SU-DHL-6 (cell line): Measurements from ENCODE around the gene IL1R1.
"Not testable (repeated sequence)": the region's sequence is repeated elsewhere in the genome, so short reads cannot be mapped to it uniquely, and the experiment has no call there.

ENCODE experiments used
- H2AFZ ChIP-seq: fragments of 200-600 bp; sonication (generic); 2 replicates; pipeline ENCODE4 v1.6.1; 2014; ENCODE audit warnings: low read depth, mild to moderate bottlenecking, moderate library complexity, mixed read lengths, antibody characterized with exemption, low read length; ENCODE audit not compliant: severe bottlenecking
- H3F3A ChIP-seq: fragments of 200-600 bp; shearing (Covaris generic); 2 replicates; pipeline ENCODE4 v1.6.0; 2016; ENCODE audit warnings: antibody characterized with exemption, mild to moderate bottlenecking; ENCODE audit not compliant: insufficient read depth
- H3K27ac ChIP-seq: fragments of 200-600 bp; sonication (generic); 2 replicates; pipeline ENCODE4 v1.5.1; 2016; ENCODE audit warnings: low read depth, mild to moderate bottlenecking, low read length, moderate library complexity, mixed read lengths
- H3K27me3 ChIP-seq: fragments of 200-600 bp; sonication (generic), shearing (Covaris generic); 2 replicates; pipeline ENCODE4 v1.6.0; 2014; ENCODE audit warnings: mild to moderate bottlenecking, low read length
- H3K36me3 ChIP-seq: fragments of 200-600 bp; sonication (generic); 2 replicates; pipeline ENCODE4 v1.6.1; 2014; ENCODE audit warnings: mild to moderate bottlenecking, low read length, mixed read lengths
- H3K4me2 ChIP-seq: fragments of 300-600, 200-600 bp; shearing (Covaris generic), sonication (generic); 2 replicates; pipeline ENCODE4 v1.6.0; 2014; ENCODE audit warnings: low read length, low read depth, mild to moderate bottlenecking; ENCODE audit not compliant: poor library complexity, severe bottlenecking
- H3K4me3 ChIP-seq: fragments of 200-600 bp; sonication (generic); 2 replicates; pipeline ENCODE4 v1.5.1; 2014; ENCODE audit warnings: antibody characterized with exemption, low read length, mild to moderate bottlenecking, mixed read lengths; ENCODE audit not compliant: insufficient read depth, poor library complexity, severe bottlenecking
- H3K79me2 ChIP-seq: fragments of 200-600 bp; sonication (generic); 2 replicates; pipeline ENCODE4 v1.6.1; 2014; ENCODE audit warnings: mild to moderate bottlenecking, low read length, moderate library complexity; ENCODE audit not compliant: insufficient read depth
- H3K9ac ChIP-seq: fragments of 200-600 bp; sonication (generic); 2 replicates; pipeline ENCODE4 v1.7.0; 2014; ENCODE audit warnings: mild to moderate bottlenecking, low read length
- H3K9me2 ChIP-seq: fragments of 200-600 bp; sonication (generic); replicated peaks from 2 replicates; pipeline ENCODE4 v1.6.1; 2014; ENCODE audit warnings: low read length; ENCODE audit not compliant: insufficient read depth
- H3K9me3 ChIP-seq: fragments of 200-600 bp; sonication (generic); 2 replicates; pipeline ENCODE4 v1.6.1; 2014; ENCODE audit warnings: low read length, mixed read lengths; ENCODE audit not compliant: insufficient read depth
- H4K20me1 ChIP-seq: fragments of 200-600 bp; sonication (generic); 2 replicates; pipeline ENCODE4 v1.6.1; 2014; ENCODE audit warnings: low read depth, mild to moderate bottlenecking, antibody characterized with exemption, low read length, moderate library complexity, mixed read lengths
- CTCF ChIP-seq: fragments of 200-600 bp; sonication (generic); IDR thresholded peaks from one replicate; pipeline ENCODE4 v1.5.1; 2017; ENCODE audit warnings: antibody characterized with exemption, mild to moderate bottlenecking, low read length, moderate library complexity; ENCODE audit not compliant: insufficient read depth, poor library complexity, severe bottlenecking
- EZH2phosphoT487 ChIP-seq: fragments of 200-600 bp; sonication (generic), shearing (Covaris generic); conservative IDR thresholded peaks from 2 replicates; pipeline ENCODE4 v1.6.1; 2018; ENCODE audit warnings: mild to moderate bottlenecking, antibody characterized with exemption, low read length, moderate library complexity, mixed read lengths

The IL1R1 gene

DNA sequence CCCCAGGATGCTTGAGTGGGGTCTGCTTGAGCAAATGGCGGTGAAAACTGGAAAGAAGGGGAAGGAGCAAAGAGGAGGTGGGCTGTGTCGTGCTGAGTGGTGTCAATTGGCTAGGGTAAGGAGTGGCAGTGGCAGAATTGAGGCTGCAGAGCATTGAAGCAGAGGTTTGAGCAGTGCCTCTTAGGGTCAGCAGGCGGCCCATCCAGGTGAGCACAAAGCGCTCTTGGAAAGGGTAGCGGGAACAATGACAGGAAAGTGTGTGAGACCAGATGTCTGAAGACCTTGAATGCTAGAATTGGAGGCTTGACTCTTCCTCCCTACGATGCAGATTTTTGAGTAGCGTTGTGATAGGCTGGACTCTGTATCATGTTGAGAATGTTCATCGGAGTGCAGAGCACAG is 39.3 kb upstream of the IL1R1 start:
- Histone ChIP-seq H3F3A (no peaks in the 10 kb centered on the region), H3K4me3 (no peak overlapping the region), H2AFZ (no peak overlapping the region), H3K36me3 (no peaks in the 10 kb centered on the region), H3K9me3 (no peaks in the 10 kb centered on the region), H3K9me2 (no peaks in the 10 kb centered on the region), H3K4me2 (no peak overlapping the region), H3K9ac (no peak overlapping the region), H3K27ac (no peak overlapping the region), H4K20me1 (no peaks in the 10 kb centered on the region), H3K27me3 (no peaks in the 10 kb centered on the region), H3K79me2 (no peaks in the 10 kb centered on the region)
- TF ChIP-seq CTCF (no peak), EZH2phosphoT487 (no peak)

DNA sequence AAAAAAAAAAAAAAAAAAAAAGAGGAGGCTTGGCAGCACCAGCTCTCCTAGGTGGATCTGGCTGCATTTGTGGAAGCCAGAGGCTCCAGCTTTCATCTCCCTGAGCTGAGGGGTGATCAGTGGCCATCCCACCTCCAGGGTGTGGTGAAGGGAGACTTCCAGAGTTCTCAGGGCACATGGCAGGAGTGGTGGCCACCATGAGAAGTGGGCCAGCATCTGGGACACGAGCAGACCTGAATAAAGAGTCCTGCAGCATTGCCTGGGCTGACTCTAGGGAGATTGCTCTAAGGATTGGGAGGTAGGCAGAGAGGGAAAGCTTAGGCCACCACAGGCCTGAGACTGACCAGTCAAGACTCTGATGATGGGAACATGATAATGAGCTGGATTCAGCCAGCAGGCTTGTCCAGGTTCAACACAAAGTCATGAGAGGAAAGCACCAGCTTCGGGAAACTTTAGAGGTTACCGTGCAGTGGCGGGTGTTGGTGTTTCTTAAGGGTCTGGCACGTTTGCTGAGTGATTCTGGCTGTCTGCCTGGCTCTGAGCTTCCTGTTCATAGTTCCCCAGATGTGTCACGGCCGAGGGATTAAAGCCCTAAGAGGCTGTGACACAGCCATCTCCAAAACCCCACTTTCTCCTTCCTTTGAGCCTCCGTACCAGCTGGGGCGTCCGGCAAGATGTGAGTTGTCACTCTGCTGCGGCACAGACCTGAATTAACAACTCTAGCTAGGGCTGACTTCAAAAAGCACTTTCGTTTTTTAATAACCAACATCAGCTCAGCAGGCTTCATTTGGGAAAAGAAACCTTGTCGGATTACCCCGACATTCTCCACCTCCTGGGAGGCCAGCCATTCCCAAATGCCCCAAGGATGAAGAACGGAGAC is 38.3 kb upstream of the IL1R1 start:
- H3K36me3 ChIP-seq, result no peaks in the 10 kb centered on the region
- TF ChIP-seq EZH2phosphoT487 (no peak), CTCF (no peak)
- no peaks in the 10 kb centered on the region for H3K9me3 ChIP-seq
- no peaks in the 10 kb centered on the region for H3F3A ChIP-seq
- no peak overlapping the region for H3K27ac ChIP-seq
- no peaks in the 10 kb centered on the region for H4K20me1 ChIP-seq
- H3K4me3 ChIP-seq, result no peak overlapping the region
- no peak overlapping the region for H2AFZ ChIP-seq
- no peak overlapping the region for H3K9ac ChIP-seq
- no peaks in the 10 kb centered on the region for H3K79me2 ChIP-seq
- H3K9me2 ChIP-seq, result no peaks in the 10 kb centered on the region
- H3K4me2 ChIP-seq, result no peak overlapping the region
- H3K27me3 ChIP-seq, result no peaks in the 10 kb centered on the region

- Histone ChIP-seq H3K9ac (no peak overlapping the region), H3K4me3 (no peak overlapping the region), H3K9me2 (no peaks in the 10 kb centered on the region), H2AFZ (no peak overlapping the region), H4K20me1 (no peaks in the 10 kb centered on the region), H3K27ac (no peak overlapping the region), H3F3A (no peaks in the 10 kb centered on the region), H3K9me3 (no peaks in the 10 kb centered on the region), H3K27me3 (no peaks in the 10 kb centered on the region), H3K79me2 (no peaks in the 10 kb centered on the region), H3K36me3 (no peaks in the 10 kb centered on the region), H3K4me2 (no peak overlapping the region)
- TF ChIP-seq EZH2phosphoT487, result no peak
- TF ChIP-seq CTCF, result no peak
These were observed 36.4 kb upstream of the IL1R1 start for GRCh38 chr2:102106133-102106556.

DNA sequence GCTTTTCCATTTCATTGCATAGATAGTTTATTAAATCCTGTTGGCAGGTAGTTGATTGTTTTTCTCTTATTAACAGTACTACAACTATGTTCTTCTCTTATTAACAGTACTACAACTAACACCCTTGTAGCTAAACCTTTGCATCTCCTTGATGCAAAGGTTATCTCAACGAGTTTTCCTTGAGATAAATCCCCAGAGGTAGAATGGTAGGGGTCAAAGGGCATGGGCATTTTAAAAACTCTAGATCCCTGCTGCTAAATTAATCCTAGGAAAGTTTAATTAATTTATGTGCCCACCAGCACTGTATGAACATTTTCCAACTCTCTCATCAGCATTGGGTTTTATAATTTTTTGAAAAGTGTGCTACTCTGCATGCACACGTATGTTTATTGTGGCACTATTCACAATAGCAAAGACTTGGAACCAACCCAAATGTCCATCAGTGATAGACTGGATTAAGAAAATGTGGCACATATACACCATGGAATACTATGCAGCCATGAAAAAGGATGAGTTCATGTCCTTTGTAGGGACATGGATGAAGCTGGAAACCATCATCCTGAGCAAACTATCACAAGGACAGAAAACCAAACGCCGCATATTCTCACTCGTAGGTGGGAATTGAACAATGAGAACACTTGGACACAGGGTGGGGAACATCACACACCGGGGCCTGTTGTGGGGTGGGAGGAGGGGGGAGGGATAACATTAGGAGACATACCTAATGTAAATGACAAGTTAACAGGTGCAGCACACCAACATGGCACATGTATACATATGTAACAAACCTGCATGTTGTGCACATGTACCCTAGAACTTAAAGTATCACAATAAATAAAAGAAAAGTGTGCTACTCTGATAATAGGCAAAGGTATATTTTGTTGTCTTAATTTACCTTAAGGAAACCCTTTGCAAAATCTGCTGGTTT is 35.5 kb upstream of the IL1R1 start:
- H4K20me1 ChIP-seq, H3K9me3 ChIP-seq, H3K4me3 ChIP-seq, H3K4me2 ChIP-seq, H2AFZ ChIP-seq, H3K27ac ChIP-seq, H3K9ac ChIP-seq, H3F3A ChIP-seq, H3K36me3 ChIP-seq, H3K79me2 ChIP-seq, H3K9me2 ChIP-seq, H3K27me3 ChIP-seq: not testable (repeated sequence)
